ENCODE data around the gene NPC1L1. TPM values are rescaled to one million over a fixed set of nuclear protein-coding genes. Genes with fewer than 3 reads are reported as not detected.

NPC1L1 gene
- total and polyA plus RNA-seq, 10 of the 15 experiments (the other 5 are each of a cell fraction or from before 2014, with no cell fraction given): 0.01 to 0.90 TPM; not detected in 8

DNA sequence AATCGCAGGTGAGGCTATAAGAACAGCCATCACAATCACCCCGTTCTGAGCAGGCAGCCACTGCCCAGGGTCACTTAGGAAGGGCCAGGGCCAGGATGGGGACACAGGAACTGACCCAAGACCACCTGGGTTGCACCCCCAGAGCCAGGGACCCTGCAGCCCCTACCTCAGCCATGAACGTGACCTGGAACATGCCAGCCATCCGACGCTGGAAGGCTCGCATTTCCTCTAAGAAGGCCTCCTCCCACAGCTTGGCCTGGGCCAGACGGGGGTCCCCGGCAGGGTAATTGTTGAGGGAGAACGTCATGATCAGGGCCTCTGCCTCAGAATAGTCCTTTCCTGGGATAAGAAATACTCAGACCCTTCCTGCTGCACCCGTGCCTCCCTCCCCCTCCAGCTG lies 5.0 kb downstream of the NPC1L1 start:
- Histone ChIP-seq H3K27me3 (replicated peaks in 1 of 2; ENCODE audit: control insufficient read depth in 2 of 2, insufficient read depth in 2 of 2, low read length in 1 of 2) (no peaks in the 10 kb centered on the region), H2AFZ (ENCODE audit: control insufficient read depth, low read depth, low read length) (no peak overlapping the region), H3K4me3 (no peak overlapping the region), H3K9me3 (replicated peaks; ENCODE audit: control insufficient read depth, insufficient read depth, low read length) (no peaks in the 10 kb centered on the region), H3K4me1 (ENCODE audit: control insufficient read depth, insufficient read depth, low read length) (no peaks in the 10 kb centered on the region), H3K36me3 (ENCODE audit: control insufficient read depth in 2 of 2, insufficient read depth in 2 of 2, low read length in 1 of 2) (no peaks in the 10 kb centered on the region), H3K79me2 (ENCODE audit: control insufficient read depth, insufficient read depth, low read length) (no peaks in the 10 kb centered on the region), H4K20me1 (ENCODE audit: control insufficient read depth, insufficient read depth) (no peaks in the 10 kb centered on the region), H3K27ac (ENCODE audit: control insufficient read depth, insufficient read depth) (no peak overlapping the region), H3K9ac (ENCODE audit: control insufficient read depth, insufficient read depth, low read length) (no peak overlapping the region), H3K4me2 (ENCODE audit: control insufficient read depth, insufficient read depth) (no peak overlapping the region)
- BruUV-seq (replicated peaks): no TSS peak
- 55% methylated on average over 10 of the region's 10 CpGs for WGBS (ENCODE audit: insufficient coverage, insufficient replicate concordance, low lambda C conversion rate, missing lambda C conversion rate)
- ChIA-PET CTCF (interaction anchor here (0.6 to 4.5 kb wide), 4 partner anchors 8 to 76 kb away, joined by 3 to 28 read pairs (median 8); no protein-coding TSS in a partner anchor), POLR2A (no interaction called here), RAD21 (ENCODE audit: unreplicated experiment) (interaction anchor here (1.0 kb wide), 1 partner anchor 29 kb away, joined by 4 read pairs; no protein-coding TSS in a partner anchor), SMC1A (ENCODE audit: uncharacterized antibody, unreplicated experiment) (interaction anchor here (1.0 kb wide), 1 partner anchor 12 kb away, joined by 3 read pairs; no protein-coding TSS in a partner anchor)
- intact Hi-C loops (cut with micrococcal nuclease; ENCODE audit: unreplicated experiment): no loop called here
- no peak for DNase-seq (ENCODE audit: low read depth, low spot score)
- no peak for ATAC-seq
- TF ChIP-seq, protein P1, sequence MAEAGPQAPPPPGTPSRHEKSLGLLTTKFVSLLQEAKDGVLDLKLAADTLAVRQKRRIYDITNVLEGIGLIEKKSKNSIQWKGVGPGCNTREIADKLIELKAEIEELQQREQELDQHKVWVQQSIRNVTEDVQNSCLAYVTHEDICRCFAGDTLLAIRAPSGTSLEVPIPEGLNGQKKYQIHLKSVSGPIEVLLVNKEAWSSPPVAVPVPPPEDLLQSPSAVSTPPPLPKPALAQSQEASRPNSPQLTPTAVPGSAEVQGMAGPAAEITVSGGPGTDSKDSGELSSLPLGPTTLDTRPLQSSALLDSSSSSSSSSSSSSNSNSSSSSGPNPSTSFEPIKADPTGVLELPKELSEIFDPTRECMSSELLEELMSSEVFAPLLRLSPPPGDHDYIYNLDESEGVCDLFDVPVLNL (IDR thresholded peaks at IDR 0.05; ENCODE audit: low read depth, low read length): no peak
- no peak for TF ChIP-seq HCFC1 (IDR thresholded peaks at IDR 0.05; ENCODE audit: low read length)
- TF ChIP-seq ESRRA (IDR thresholded peaks at IDR 0.05; ENCODE audit: low read length): no peak
- no peak for TF ChIP-seq ZNF217 (IDR thresholded peaks at IDR 0.05)
- no peak for TF ChIP-seq ZNF622 (IDR thresholded peaks at IDR 0.05)
- no peak for TF ChIP-seq ZNF24 (IDR thresholded peaks at IDR 0.05)
- no peak for TF ChIP-seq TCF7 (IDR thresholded peaks at IDR 0.05; ENCODE audit: borderline replicate concordance)
- no peak for TF ChIP-seq NR2C1 (IDR thresholded peaks at IDR 0.05)
- no peak for TF ChIP-seq MYB (IDR thresholded peaks at IDR 0.05; ENCODE audit: borderline replicate concordance, low read depth, low read length)
- no peak for TF ChIP-seq POLR2AphosphoS5 (IDR thresholded peaks at IDR 0.05; ENCODE audit: low read length)
- no peak for TF ChIP-seq CBX3 (IDR thresholded peaks at IDR 0.05; ENCODE audit: borderline replicate concordance, low read depth)
- TF ChIP-seq PML (IDR thresholded peaks at IDR 0.05; ENCODE audit: low read length): no peak
- no peak for TF ChIP-seq GATAD2B (conservative IDR thresholded peaks at IDR 0.05; ENCODE audit: low read depth)
- no peak for TF ChIP-seq MXI1 (IDR thresholded peaks at IDR 0.05; ENCODE audit: low read depth, low read length)
- no peak for TF ChIP-seq KLF5 (IDR thresholded peaks at IDR 0.05; ENCODE audit: partially characterized antibody)
- no peak for FAIRE-seq
- in situ Hi-C loops (cut with MboI): no loop called here
